Left ventricle myocardium inferior (tissue), 1 donor: ENCODE measurements around the gene FNDC3A. TPM values are rescaled to one million over a fixed set of nuclear protein-coding genes. Genes with fewer than 3 reads are reported as not detected.

Source experiments
- DNase-seq: peaks from one replicate; pipeline ENCODE4 v3.0.0-alpha.2; 2020
- H3K27ac ChIP-seq: fragments of 200-600 bp; replicated peaks from 2 replicates; pipeline ENCODE4 v1.8.0; 2021
- H3K27me3 ChIP-seq: fragments of 200-600 bp; 2 replicates; pipeline ENCODE4 v1.8.0; 2021; ENCODE audit warnings: low read depth
- H3K36me3 ChIP-seq: fragments of 200-600 bp; 2 replicates; pipeline ENCODE4 v1.8.0; 2021
- H3K4me1 ChIP-seq: fragments of 200-600 bp; 2 replicates; pipeline ENCODE4 v1.8.0; 2021
- H3K4me3 ChIP-seq: fragments of 200-600 bp; 2 replicates; pipeline ENCODE4 v1.8.0; 2021; ENCODE audit warnings: mild to moderate bottlenecking, moderate library complexity
- H3K9me3 ChIP-seq: fragments of 200-600 bp; replicated peaks from 2 replicates; pipeline ENCODE4 v1.8.0; 2021
- CTCF ChIP-seq: fragments of 200-600 bp; IDR thresholded peaks from 2 replicates; pipeline ENCODE4 v1.8.0; 2021; ENCODE audit warnings: antibody characterized with exemption, mild to moderate bottlenecking, borderline replicate concordance
- intact Hi-C: fragments of 100-400 bp; cut with micrococcal nuclease; formaldehyde crosslinking; loops from one replicate; pipeline ENCODE4 v1.11.0; 2022
- total RNA-seq: library from RNA; stranded (reverse); fragmentation: NEBNext Ultra II Directional; extraction: Animal tissue kit (Norgen Biotek cat#: 25700); gene quantifications from one replicate; pipeline ENCODE4 v1.2.1, GENCODE V29; 2021
- donor health status: DM: no; HTN: yes; CAD: no; lungs with severe emphysema.

Gene FNDC3A
- total RNA-seq, 1 donor from 2014 or later: 18.9 TPM

GRCh38 chr13:49098198-49098597 lies 122.5 kb downstream of the FNDC3A start:
- Histone ChIP-seq H3K27ac (peak overlapping the region; percentile 72), H3K36me3 (no peaks in the 10 kb centered on the region), H3K27me3 (no peaks in the 10 kb centered on the region), H3K4me3 (no peak overlapping the region), H3K9me3 (no peaks in the 10 kb centered on the region), H3K4me1 (peaks cover 43% of the 10 kb centered on the region)
- no peak for DNase-seq
- no peak for TF ChIP-seq CTCF
- intact Hi-C loops: no loop called here

GRCh38 chr13:49098771-49099512 lies 123.2 kb downstream of the FNDC3A start:
- Histone ChIP-seq H3K4me1 (peaks cover 43% of the 10 kb centered on the region), H3K36me3 (no peaks in the 10 kb centered on the region), H3K27ac (peak overlapping the region; percentile 72), H3K9me3 (no peaks in the 10 kb centered on the region), H3K4me3 (no peak overlapping the region), H3K27me3 (no peaks in the 10 kb centered on the region)
- intact Hi-C loops: no loop called here
- DNase-seq: no peak
- TF ChIP-seq CTCF: peak; percentile 63

- peak overlapping the region; percentile 72 for H3K27ac ChIP-seq
- no peaks in the 10 kb centered on the region for H3K9me3 ChIP-seq
- no peak overlapping the region for H3K4me3 ChIP-seq
- intact Hi-C loops: no loop called here
- DNase-seq: no peak
- H3K27me3 ChIP-seq: no peaks in the 10 kb centered on the region
- H3K36me3 ChIP-seq: no peaks in the 10 kb centered on the region
- no peak for TF ChIP-seq CTCF
- peaks cover 43% of the 10 kb centered on the region for H3K4me1 ChIP-seq
Measured at GRCh38 chr13:49099513-49099877, 123.8 kb downstream of the FNDC3A start.

GRCh38 chr13:49100637-49101570 lies 125.2 kb downstream of the FNDC3A start:
- peaks cover 41% of the 10 kb centered on the region for H3K4me1 ChIP-seq
- intact Hi-C loops: no loop called here
- H3K27me3 ChIP-seq: no peaks in the 10 kb centered on the region
- no peaks in the 10 kb centered on the region for H3K9me3 ChIP-seq
- no peak overlapping the region for H3K27ac ChIP-seq
- no peak overlapping the region for H3K4me3 ChIP-seq
- TF ChIP-seq CTCF: no peak
- no peaks in the 10 kb centered on the region for H3K36me3 ChIP-seq
- no peak for DNase-seq

- intact Hi-C loops: no loop called here
Measured at GRCh38 chr13:49108196-49108595, 132.5 kb downstream of the FNDC3A start.

More at GRCh38 chr13:49108196-49108595, 132.5 kb downstream of the FNDC3A start:
- H3K27ac ChIP-seq: no peak overlapping the region
- no peaks in the 10 kb centered on the region for H3K27me3 ChIP-seq
- no peaks in the 10 kb centered on the region for H3K9me3 ChIP-seq
- no peak overlapping the region for H3K4me3 ChIP-seq
- no peaks in the 10 kb centered on the region for H3K36me3 ChIP-seq
- peaks cover 32% of the 10 kb centered on the region for H3K4me1 ChIP-seq
- DNase-seq: no peak
- no peak for TF ChIP-seq CTCF
